HG03571 (cell line): ENCODE data around the gene FHL1.

Experiments
- ATAC-seq: cut with Tn5 transposase; IDR thresholded peaks from one replicate; pipeline ENCODE4 v1.9.1; 2021; ENCODE audit not compliant: unreplicated experiment

FHL1 gene

DNA sequence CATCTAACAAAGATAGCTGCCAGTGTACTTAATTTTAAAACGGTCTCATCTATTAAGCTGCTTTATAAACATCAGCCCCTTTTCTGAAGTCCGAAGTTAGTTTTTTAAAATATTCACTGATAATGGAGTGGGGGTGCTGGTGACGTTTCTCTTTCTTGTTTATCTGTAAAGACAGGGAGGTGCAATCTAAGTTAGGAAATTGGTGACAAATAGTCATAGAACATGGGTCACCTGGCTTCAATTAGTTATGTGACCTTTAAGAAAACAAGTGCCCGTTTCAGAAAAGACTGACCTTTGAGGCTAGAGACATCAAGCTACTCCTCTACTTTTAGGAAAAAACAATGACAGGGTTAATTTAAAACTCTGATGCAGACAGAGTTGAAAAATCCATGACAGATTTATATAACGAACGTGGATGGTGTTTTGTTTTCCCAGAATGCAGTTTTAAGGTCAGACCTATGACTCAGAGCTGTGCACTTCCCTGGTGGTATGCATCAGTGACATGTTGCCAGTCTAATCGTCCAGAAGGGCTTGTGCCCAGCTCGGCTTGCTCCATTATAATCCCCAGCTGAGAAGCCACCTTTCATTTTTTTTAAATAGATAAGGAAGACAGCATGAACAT is 38.2 kb downstream of the FHL1 start:
- ATAC-seq, result no peak

DNA sequence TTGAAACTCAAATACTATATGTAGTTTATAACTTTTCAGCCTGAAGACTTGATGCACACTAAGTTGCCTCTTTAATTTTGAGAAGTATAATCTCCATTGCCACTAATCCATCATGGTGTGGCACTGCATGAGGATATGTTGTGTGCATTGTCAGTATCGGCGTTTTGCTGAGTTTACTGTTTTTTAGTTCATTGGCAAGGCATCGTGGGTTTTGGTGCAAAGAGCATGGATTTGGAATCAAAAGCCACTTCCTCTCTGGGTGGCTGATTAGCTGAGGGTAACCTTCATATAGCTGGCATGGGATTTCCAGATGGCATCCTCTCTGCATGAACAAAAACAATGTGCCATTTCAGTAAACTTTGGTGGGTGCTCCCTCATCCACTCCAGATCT is 38.7 kb downstream of the FHL1 start:
- ATAC-seq, result no peak

- no peak for ATAC-seq
These were observed 41.9 kb downstream of the FHL1 start for GRCh38 chrX:136189222-136189621.

DNA sequence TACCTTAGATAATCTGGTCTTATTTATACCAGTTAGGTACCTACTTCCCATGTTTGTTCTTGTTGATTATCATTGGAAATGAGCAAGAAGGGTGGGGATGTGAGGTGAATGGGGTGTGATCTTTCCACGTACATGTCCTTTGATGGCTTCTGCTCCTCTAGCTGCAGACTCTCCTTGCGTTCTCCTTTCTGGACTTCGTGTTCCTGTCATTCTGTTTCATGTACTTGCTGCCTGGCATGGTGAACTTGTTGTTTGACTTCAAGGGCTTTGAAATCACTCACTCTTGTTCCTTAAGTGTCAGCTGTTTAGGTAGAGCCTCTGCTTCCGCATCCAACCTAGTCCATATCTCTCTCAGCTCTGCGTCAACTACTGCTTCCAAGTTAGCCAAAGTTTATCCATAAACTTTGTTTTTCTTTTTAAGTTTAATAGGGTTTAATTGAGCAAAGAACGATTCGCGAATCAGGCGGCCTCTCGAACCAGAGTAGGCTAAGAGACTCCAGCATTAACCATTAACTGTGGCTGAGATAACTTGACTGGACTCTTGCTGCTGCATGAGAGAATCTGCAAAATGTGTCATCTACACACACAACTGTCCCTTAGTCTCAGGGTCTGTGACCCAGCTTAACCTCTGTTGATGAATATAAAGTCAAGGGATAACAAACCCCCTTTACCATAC is 42.8 kb downstream of the FHL1 start:
- ATAC-seq, result no peak

DNA sequence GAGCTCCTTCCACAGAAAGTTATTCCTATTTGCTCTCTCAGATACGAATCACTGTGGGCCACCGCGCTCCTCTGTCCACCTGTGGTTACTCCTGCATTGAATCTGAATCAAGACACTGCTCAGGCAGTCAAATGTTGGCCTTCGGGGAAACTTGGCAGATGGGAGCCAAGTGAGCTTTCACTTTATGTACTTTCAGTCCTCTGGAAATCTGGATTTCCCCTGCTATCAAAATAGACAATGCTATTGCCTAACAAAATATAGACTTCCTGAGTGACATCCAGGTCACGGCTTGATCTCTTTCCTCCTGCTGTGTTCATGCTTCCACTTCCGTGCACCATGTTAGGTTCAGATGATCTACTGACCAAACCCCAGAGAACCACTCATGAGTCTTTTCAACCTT is 43.8 kb downstream of the FHL1 start:
- no peak for ATAC-seq

- ATAC-seq, result no peak
These were observed 44.8 kb downstream of the FHL1 start for GRCh38 chrX:136192135-136192534.

- no peak for ATAC-seq
These were observed 45.6 kb downstream of the FHL1 start for GRCh38 chrX:136192839-136193414.

- no peak for ATAC-seq
These were observed 46.4 kb downstream of the FHL1 start for GRCh38 chrX:136193771-136194170.

DNA sequence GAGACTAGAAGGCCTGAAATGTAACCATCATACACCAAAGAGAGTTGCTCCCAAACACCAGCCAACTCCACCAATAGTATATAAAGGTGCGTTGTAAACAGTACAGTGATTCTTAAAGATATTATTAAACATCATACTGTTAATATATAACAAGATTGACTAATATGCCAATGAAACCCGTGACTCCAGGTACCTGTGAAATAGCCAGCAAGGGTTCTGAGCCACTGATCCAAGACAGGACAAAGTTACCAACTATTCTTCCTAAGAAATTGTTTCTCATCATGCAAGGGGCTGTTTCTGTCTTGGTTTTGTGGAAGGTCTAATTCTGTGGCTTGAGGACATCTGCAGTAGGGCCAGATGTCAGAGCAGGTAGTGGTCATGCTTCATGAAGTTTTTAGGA is 47.2 kb downstream of the FHL1 start:
- ATAC-seq, result no peak

- no peak for ATAC-seq
These were observed 47.9 kb downstream of the FHL1 start for GRCh38 chrX:136195247-136195646.

DNA sequence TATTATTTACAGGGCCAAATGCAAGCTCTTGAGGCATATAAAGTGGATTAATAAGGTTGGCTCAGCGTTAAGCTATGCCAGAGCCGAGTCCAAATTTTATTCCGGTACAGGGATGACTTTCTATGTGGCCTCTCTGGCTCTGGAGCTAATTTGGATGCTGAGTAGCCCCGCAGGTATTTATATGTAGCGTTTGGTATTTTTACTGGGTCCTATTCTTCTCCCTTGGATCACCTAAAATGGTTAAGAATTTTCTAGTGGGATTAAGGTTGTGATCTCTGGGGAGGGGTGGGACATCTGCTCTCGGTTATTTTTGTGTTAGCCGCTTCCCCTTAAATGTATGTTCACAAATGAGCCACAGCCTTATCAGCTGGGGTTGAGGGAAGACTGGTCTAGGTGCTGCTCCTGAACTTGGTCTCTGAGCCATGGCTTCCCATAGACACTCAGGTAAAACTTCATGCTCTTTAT is 49.4 kb downstream of the FHL1 start:
- ATAC-seq, result no peak

- no peak for ATAC-seq
These were observed 50.7 kb downstream of the FHL1 start for GRCh38 chrX:136198010-136198409.

GRCh38 chrX:136198678-136199243 is 51.4 kb downstream of the FHL1 start:
- ATAC-seq, result no peak

DNA sequence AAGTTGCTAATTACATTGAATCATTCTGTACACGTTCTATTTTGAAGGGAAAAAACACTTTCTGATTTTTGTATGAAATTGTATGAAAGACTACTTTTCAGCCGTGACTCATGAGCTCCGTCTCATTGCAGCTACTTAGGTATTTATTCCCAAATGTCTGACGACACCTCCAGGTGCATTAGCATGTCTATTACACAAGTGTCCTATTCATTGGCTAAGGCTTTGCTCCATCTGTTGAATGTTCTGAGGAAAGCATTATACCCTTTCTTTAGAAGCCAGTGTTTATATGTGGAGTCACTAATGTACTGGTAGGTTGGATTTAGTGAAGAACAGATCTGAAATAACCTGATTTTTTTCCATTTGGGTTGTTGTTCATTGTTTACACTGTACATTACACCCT is 52.0 kb downstream of the FHL1 start:
- no peak for ATAC-seq

DNA sequence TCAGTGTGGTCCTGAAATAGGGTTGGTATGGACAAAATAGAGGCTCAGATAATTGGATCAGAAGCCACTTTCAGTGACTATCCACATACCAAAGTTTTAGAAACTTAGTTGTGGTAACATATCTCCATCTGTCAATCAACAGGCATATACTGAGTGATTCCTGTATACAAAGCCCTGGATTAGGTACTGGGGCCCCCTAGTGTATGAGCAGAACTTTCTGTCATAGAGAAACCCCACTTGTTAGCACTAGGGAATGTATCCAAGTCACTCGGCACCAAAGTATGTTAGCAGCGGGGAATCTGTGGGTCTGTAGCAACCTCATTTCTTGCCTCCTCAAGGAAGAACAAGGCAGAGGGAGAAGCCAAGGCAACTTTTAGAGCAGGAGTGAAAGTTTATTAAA is 53.1 kb downstream of the FHL1 start:
- ATAC-seq, result no peak

DNA sequence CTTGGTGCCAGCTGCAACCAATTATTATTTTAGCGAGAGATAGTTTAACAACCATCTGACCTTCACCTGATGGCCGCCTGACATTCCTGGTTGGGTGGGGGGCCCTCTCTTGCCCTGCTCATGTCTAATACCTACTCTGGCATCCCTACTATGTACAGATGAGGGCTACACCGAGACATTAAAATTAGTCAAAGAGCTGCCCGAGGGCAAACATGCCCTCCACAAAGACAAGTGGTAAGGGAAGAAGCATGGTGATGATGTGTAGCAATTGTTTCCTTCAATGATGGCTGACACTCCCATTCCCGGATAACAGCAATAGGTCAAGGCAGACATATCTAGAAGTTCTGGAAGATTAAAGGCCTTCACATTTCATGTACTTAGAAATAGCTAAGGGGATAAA is 54.3 kb downstream of the FHL1 start:
- no peak for ATAC-seq

DNA sequence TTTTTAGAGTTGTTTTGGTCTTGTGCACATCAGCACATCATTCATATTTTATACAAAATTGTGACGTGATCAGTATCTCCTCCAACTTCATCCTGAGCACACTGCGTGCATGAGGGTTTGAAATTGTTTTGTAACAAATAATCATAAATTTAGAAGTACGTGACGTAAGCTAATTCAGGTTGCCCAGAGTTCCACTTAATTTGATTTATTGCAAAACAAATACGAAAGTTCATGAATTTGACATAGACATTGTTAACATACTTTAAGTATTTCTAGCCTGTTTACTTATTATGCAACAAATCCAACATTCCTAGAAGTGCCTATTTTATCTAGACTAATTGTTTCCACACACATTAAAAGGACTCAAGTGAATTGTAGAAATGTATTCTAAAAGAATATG is 55.6 kb downstream of the FHL1 start:
- no peak for ATAC-seq

GRCh38 chrX:136203438-136203837 is 56.1 kb downstream of the FHL1 start:
- ATAC-seq, result no peak

GRCh38 chrX:136203951-136204350 is 56.6 kb downstream of the FHL1 start:
- no peak for ATAC-seq

DNA sequence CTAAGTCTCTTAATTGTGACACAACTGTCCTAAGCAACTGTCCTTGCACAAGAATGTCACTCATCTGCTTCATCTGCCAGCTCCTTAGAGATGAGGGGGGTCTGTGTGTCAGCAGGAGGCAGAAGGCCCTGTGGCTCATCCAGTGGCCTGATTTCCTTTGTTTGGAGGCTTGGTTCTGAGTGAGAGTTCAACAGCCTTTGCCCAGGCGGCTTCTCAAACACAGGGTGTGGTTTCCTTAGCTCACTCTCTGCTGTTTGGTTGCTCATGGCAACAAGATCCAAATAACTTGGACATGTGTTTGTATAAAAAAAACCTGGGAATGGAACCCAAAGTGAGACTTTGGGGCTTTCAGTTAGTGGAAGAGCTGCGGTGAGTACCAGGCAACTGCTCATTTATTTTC is 57.2 kb downstream of the FHL1 start:
- no peak for ATAC-seq

DNA sequence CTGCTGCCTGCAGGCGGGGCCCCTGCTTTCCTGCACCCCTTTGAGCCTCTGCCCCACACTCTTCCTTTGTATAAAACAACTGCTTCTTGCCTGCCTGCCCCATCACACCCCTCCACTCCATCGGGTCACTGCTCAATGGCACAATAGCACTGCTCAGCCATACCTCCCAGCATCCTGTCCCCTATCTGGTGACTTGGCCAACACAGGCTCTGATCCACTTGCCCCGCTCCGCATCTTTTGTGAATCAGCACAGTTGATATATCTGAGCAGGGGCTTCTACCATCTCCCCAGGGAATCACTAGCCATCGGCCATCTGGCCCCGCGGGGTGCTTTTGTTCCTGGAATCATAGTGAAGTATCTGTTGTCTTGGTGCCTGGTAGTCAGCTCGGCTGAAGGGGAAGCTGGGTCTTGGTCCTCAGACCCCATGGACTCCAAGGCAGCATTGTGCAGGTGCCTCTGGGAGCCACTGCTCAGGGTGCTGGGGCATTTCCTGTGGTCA is 58.6 kb downstream of the FHL1 start:
- no peak for ATAC-seq

DNA sequence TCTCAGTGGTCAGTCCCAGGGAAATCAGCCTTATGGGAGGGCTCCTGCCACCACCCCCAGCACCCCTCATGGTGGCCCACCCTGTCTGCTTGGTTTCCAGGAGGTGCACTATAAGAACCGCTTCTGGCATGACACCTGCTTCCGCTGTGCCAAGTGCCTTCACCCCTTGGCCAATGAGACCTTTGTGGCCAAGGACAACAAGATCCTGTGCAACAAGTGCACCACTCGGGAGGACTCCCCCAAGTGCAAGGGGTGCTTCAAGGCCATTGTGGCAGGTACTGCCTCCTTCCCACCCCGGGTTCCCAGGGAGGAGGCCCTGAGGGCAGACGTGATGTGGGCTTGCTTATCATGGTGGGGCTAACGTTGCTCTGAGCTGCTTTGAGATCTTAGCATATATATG is 59.6 kb downstream of the FHL1 start:
- ATAC-seq, result no peak
